Panc1 (cell line): ENCODE measurements around the gene WDR5. TPM values are rescaled to one million over a fixed set of nuclear protein-coding genes. Genes with fewer than 3 reads are reported as not detected.

ENCODE experiments used
- ATAC-seq: fragments of 200-7000 bp; cut with Tn5 transposase; 2 replicates; pipeline ENCODE4 v1.9.1; 2020; ENCODE audit warnings: mild to moderate bottlenecking, moderate library complexity
- BruUV-seq: library from RNA; stranded (reverse); fragments of 400-500 nt; replicated peaks from 2 replicates; lab custom pipeline; 2021; lab: Mats Ljungman, UMichigan
- CTCF ChIA-PET: fragments of 300-600 bp; sonication (Branson Sonifier 250); formaldehyde crosslinking; loops from one replicate; lab custom pipeline; 2022; ENCODE audit warnings: antibody characterized with exemption; lab: Charles Lee
- POLR2A ChIA-PET: fragments of 300-600 bp; sonication (Branson Sonifier 250); formaldehyde crosslinking; loops from one replicate; lab custom pipeline; 2022; ENCODE audit warnings: antibody characterized with exemption; lab: Charles Lee
- DNase-seq: peaks from one replicate; pipeline ENCODE4 v3.0.0-alpha.2; 2010; ENCODE audit warnings: low read depth, low spot score
- H3K27ac ChIP-seq: 2 replicates; pipeline ENCODE4 v1.5.1; 2011; ENCODE audit warnings: mild to moderate bottlenecking, low read length, inconsistent platforms
- H3K27me3 ChIP-seq: fragments of 200-500 bp; sonication (Bioruptor generic); 2 replicates; pipeline ENCODE4 v1.6.0; 2014; ENCODE audit warnings: low read length, inconsistent platforms; ENCODE audit not compliant: control insufficient read depth, insufficient read depth
- H3K36me3 ChIP-seq: fragments of 200-500 bp; sonication (Bioruptor generic); 2 replicates; pipeline ENCODE4 v1.5.1; 2014; ENCODE audit warnings: inconsistent platforms, mild to moderate bottlenecking, low read length, moderate library complexity; ENCODE audit not compliant: control insufficient read depth, insufficient read depth
- H3K4me1 ChIP-seq: 2 replicates; pipeline ENCODE4 v1.5.1; 2011; ENCODE audit warnings: inconsistent platforms, mild to moderate bottlenecking, low read length, moderate library complexity; ENCODE audit not compliant: control insufficient read depth, insufficient read depth
- H3K4me3 ChIP-seq, 2 experiments: 2 replicates each; pipeline ENCODE4 v1.5.1; 2011 to 2012; ENCODE audit warnings: low read depth in 2 of 2, low read length in 2 of 2, mild to moderate bottlenecking in 2 of 2, inconsistent platforms in 1 of 2, moderate library complexity in 1 of 2
- H3K9me3 ChIP-seq: fragments of 200-500 bp; sonication (Bioruptor generic); 2 replicates; pipeline ENCODE4 v1.5.1; 2014; ENCODE audit warnings: low read depth, mild to moderate bottlenecking, inconsistent platforms, low read length, moderate library complexity; ENCODE audit not compliant: control insufficient read depth, insufficient read depth
- POLR2AphosphoS5 ChIP-seq: IDR thresholded peaks from 2 replicates; pipeline ENCODE4 v1.6.1; 2012; ENCODE audit warnings: mild to moderate bottlenecking, low read depth, low read length, moderate library complexity
- SIN3A ChIP-seq: IDR thresholded peaks from 2 replicates; pipeline ENCODE4 v1.6.1; 2012; ENCODE audit warnings: low read depth, mild to moderate bottlenecking, low read length, moderate library complexity, borderline replicate concordance; ENCODE audit not compliant: insufficient read depth
- TCF7L2 ChIP-seq: IDR thresholded peaks from 2 replicates; pipeline ENCODE4 v1.6.1; 2011; ENCODE audit warnings: mild to moderate bottlenecking, low read depth, low read length, inconsistent platforms
- in situ Hi-C: cut with HindIII; loops from 2 replicates; pipeline ENCODE4 v1.10.0; 2016; ENCODE audit warnings: low sequenced_read_pairs, low pct_unique_long_range_greater_than_20kb
- intact Hi-C: fragments of 100-400 bp; cut with micrococcal nuclease; formaldehyde crosslinking; loops from one replicate; pipeline ENCODE4 v1.10.0; 2022; ENCODE audit not compliant: unreplicated experiment
- total RNA-seq: library from RNA; stranded (reverse); gene quantifications from one replicate; pipeline ENCODE4 v1.2.1, GENCODE V29; 2021; ENCODE audit not compliant: unreplicated experiment
- TF ChIP-seq, protein P1 (sequence below), 2 experiments: IDR thresholded peaks; 2 replicates each; pipeline ENCODE4 v1.6.1; 2011 to 2012; ENCODE audit warnings: low read depth in 2 of 2, control low read depth in 1 of 2, low read length in 1 of 2, mild to moderate bottlenecking in 1 of 2, moderate library complexity in 1 of 2; ENCODE audit not compliant: insufficient read depth in 1 of 2
- TF ChIP-seq, protein P2 (sequence below): fragments of 450-650 bp; IDR thresholded peaks from 2 replicates; pipeline ENCODE4 v1.5.1; 2017; ENCODE audit warnings: mild to moderate bottlenecking

WDR5 gene
- total RNA-seq, 1 experiment from 2014 or later: 36.9 TPM

DNA sequence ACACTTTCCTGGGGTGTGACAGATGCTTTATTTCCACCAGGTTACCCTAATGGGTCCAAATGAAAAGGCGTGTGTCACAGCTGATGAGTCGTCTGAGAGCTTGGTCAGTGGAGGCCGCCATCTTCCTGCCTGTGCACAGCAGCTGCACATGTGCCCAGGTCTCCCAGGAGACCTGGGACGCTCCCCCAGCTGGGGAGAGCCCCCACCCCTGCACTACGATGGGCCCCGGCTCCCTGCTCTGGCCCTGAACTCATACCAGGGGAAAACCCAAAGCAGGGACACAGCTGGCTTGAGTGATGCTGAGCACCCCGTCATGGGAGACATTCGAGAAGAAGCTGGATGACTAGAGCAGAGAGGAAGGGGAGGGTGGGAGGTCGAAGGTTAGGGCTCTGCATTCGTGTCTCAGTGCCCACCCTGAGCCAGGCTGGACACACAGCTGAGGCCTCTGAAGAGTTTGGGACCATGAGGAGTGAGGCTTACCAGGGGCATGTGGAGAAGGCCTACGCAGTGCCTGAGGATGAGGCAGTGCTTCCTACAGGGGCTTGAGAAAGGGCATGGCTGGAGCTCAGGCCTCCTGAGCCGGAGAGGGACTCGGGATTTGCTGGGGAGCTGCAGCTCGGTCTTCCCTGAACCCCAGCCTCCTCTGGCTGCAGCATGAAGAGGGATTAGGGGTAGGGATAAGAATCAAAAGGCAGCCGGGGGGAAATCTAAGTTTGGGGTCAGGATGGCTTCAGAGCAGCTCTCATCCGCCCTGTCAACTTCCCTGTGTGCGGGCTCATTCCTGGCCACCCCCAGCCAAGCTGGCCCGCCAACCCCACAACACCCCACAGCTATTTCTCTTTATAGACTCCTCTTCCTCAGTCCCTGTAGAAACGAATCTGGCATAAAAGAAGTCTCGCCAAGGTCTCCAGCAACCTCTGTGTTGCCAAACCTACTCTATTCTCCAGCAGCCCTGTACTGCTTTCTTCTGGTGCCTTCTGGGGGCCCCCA, 70.7 kb downstream of the WDR5 start:
- peak; percentile 63; the same call in 1 of the 2 replicates for ATAC-seq
- no TSS peak for BruUV-seq
- CTCF ChIA-PET: no interaction called here
- DNase-seq: no peak
- Histone ChIP-seq H3K4me3 (no peak overlapping the region), H3K36me3 (no peaks in the 10 kb centered on the region), H3K27me3 (no peaks in the 10 kb centered on the region), H3K9me3 (no peaks in the 10 kb centered on the region), H3K4me1 (no peaks in the 10 kb centered on the region), H3K27ac (no peak overlapping the region)
- in situ Hi-C loops (no loop called here), intact Hi-C loops (no loop called here)
- POLR2A ChIA-PET: no interaction called here
- TF ChIP-seq, protein P1, sequence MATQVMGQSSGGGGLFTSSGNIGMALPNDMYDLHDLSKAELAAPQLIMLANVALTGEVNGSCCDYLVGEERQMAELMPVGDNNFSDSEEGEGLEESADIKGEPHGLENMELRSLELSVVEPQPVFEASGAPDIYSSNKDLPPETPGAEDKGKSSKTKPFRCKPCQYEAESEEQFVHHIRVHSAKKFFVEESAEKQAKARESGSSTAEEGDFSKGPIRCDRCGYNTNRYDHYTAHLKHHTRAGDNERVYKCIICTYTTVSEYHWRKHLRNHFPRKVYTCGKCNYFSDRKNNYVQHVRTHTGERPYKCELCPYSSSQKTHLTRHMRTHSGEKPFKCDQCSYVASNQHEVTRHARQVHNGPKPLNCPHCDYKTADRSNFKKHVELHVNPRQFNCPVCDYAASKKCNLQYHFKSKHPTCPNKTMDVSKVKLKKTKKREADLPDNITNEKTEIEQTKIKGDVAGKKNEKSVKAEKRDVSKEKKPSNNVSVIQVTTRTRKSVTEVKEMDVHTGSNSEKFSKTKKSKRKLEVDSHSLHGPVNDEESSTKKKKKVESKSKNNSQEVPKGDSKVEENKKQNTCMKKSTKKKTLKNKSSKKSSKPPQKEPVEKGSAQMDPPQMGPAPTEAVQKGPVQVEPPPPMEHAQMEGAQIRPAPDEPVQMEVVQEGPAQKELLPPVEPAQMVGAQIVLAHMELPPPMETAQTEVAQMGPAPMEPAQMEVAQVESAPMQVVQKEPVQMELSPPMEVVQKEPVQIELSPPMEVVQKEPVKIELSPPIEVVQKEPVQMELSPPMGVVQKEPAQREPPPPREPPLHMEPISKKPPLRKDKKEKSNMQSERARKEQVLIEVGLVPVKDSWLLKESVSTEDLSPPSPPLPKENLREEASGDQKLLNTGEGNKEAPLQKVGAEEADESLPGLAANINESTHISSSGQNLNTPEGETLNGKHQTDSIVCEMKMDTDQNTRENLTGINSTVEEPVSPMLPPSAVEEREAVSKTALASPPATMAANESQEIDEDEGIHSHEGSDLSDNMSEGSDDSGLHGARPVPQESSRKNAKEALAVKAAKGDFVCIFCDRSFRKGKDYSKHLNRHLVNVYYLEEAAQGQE (IDR thresholded peaks at IDR 0.05; ENCODE audit: insufficient read depth in 1 of 2, low read depth in 2 of 2, low read length in 1 of 2): no peak
- TF ChIP-seq, protein P2, sequence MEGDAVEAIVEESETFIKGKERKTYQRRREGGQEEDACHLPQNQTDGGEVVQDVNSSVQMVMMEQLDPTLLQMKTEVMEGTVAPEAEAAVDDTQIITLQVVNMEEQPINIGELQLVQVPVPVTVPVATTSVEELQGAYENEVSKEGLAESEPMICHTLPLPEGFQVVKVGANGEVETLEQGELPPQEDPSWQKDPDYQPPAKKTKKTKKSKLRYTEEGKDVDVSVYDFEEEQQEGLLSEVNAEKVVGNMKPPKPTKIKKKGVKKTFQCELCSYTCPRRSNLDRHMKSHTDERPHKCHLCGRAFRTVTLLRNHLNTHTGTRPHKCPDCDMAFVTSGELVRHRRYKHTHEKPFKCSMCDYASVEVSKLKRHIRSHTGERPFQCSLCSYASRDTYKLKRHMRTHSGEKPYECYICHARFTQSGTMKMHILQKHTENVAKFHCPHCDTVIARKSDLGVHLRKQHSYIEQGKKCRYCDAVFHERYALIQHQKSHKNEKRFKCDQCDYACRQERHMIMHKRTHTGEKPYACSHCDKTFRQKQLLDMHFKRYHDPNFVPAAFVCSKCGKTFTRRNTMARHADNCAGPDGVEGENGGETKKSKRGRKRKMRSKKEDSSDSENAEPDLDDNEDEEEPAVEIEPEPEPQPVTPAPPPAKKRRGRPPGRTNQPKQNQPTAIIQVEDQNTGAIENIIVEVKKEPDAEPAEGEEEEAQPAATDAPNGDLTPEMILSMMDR: no peak
- TF ChIP-seq TCF7L2 (no peak), SIN3A (no peak), POLR2AphosphoS5 (no peak)

DNA sequence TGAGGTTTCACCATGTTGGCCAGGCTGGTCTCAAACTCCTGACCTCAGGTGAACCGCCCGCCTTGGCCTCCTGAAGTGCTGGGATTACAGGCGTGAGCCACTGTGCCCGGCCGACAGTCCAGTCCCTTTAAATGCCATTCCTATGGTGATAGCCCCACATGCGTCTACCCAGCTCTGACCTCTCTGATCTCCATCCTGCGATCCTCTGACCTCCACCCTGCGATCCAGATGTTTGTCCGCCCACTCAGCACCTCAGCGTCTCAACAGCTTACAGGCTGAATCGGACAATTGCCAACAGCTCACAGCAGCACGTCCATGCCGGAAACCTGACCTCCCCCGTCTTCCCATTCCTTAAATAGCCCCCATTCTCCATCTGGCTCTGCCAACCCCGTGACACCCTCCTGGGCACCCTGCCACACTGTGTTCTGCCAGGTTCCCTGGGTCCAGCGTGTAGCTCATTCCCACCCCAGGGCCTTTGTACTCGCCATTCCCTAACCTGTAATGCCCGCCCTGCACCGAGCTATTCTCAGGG, 72.5 kb downstream of the WDR5 start:
- Histone ChIP-seq H3K27me3 (no peaks in the 10 kb centered on the region), H3K4me1 (no peaks in the 10 kb centered on the region), H3K27ac (no peak overlapping the region), H3K9me3 (no peaks in the 10 kb centered on the region), H3K36me3 (no peaks in the 10 kb centered on the region), H3K4me3 (no peak overlapping the region)
- ATAC-seq (no peak), DNase-seq (no peak)
- CTCF ChIA-PET: no interaction called here
- in situ Hi-C loops: no loop called here
- POLR2A ChIA-PET: no interaction called here
- intact Hi-C loops: no loop called here
- BruUV-seq: no TSS peak
- TF ChIP-seq TCF7L2: no peak
- TF ChIP-seq, protein P1 (IDR thresholded peaks at IDR 0.05; ENCODE audit: insufficient read depth in 1 of 2, low read depth in 2 of 2, low read length in 1 of 2): no peak
- TF ChIP-seq, protein P2: no peak
- TF ChIP-seq SIN3A: no peak
- no peak for TF ChIP-seq POLR2AphosphoS5
